AG08395 (cell line): ENCODE results near the gene HSPH1.

Experiments used
- DNase-seq: peaks from one replicate; pipeline ENCODE4 v3.0.0; 2012; ENCODE audit warnings: mixed read lengths, low spot score

The HSPH1 gene

GRCh38 chr13:31096654-31097302, 64.9 kb downstream of the HSPH1 start:
- DNase-seq = no peak

GRCh38 chr13:31094331-31095015, 67.2 kb downstream of the HSPH1 start:
- no peak for DNase-seq

GRCh38 chr13:31093145-31093885, 68.4 kb downstream of the HSPH1 start:
- no peak for DNase-seq

GRCh38 chr13:31092646-31093045, 69.1 kb downstream of the HSPH1 start:
- no peak for DNase-seq

GRCh38 chr13:31090961-31091624, 70.6 kb downstream of the HSPH1 start:
- no peak for DNase-seq

GRCh38 chr13:31090096-31090495, 71.6 kb downstream of the HSPH1 start:
- DNase-seq = no peak

GRCh38 chr13:31089649-31090048, 72.1 kb downstream of the HSPH1 start:
- no peak for DNase-seq

DNA sequence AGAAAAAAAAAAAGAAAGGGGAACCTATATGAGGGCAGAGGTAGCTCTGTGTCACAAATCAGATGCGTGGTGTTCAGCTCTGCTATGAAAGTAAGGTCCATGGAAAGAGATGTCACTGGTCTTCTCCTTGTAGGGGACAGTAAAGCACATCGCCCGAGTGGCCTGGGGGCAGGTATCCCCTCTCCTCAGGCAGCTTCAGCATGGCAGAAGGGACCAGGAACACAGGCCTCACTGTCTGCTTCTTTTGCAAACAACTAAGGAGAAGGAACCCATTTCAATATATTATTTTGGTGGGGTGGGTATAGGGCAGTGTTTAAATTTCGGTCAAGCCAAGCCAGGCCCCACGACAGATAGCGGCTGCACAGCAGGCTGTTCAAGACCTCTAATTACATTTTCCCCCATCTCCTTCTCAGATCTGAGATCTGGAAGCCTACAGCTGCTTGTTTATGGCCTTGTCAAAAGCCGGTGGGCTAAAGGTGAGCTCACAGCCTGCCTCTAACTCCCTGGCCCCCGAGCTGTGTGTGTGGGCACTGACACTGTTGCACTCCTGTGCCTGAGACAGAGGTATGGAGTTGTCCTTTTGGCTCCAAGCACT, 72.8 kb downstream of the HSPH1 start:
- DNase-seq = no peak
